HG02943 (cell line): Measurements from ENCODE around the gene SLC6A7.
"Not testable (repeated sequence)": the region's sequence is repeated elsewhere in the genome, so short reads cannot be mapped to it uniquely, and the experiment has no call there.

Source experiments
- ATAC-seq: cut with Tn5 transposase; IDR thresholded peaks from one replicate; pipeline ENCODE4 v1.9.1; 2021; ENCODE audit warnings: mild to moderate bottlenecking, low read depth, moderate library complexity; ENCODE audit not compliant: unreplicated experiment

The SLC6A7 gene

DNA sequence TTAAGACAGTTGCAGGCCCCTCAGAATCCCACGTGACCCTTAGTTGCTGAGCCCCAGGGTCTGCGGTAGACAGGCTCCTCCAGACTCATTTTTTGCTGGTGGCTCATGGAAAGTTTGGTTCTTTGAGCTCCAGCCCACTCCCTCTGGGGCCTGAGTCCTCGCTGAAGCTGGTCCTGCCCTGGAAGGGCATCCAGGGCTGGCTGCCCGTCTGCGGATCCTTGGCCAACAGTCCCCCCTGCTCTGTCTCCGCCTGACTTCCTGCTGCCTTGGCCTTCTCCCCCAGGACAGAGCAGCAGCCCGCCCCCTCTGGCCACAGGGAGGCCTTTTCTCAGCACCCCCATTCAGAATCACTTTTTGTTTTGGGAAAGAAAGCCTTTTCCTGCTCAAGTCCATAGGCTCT is 24.4 kb downstream of the SLC6A7 start:
- ATAC-seq, result no peak

DNA sequence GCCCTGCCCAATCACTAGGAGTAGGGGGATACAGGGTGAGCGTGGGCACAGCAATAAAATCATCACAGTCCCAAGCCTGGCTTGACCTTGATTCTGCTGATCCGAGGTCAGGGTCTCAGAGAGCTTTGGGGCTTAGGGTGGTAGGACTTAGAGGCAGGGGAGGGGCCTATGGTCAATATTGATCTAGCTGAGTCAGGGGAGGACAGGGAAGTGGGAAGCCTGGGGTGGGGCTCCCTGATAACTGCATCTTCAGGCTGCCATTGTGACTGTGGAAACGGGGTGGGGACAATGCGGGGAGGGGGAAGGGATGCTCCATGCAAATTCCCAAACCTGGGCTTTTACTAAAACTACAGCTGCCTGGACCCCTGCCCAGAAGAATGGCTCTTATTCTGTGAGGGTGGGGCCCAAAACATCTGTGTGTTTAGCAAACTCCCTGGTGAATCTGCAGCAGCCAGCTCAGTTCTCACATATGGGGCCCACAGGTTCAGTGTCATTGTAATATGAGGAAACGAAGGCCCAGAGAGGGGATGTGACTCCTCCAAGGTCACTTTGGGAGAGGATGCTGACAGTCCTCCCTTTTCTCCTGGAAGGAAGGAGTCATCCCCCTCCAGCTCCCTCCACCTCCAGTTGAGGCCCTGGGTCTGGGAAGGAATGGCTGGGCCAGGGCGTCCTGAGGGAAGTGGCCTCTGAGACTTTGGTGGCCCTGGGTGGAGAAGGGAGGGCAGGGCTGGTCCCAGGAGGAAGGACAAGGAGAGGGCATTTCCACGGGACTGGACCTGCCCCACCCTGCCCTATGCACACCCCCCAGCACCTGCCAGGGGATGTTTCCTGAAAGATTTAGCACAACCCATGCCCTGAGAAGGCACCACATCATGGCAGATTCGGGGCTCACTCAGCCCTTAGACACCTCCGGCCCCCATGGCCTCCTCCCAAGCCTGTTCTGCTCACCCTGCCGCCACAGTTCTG is 26.4 kb downstream of the SLC6A7 start:
- ATAC-seq, result no peak

DNA sequence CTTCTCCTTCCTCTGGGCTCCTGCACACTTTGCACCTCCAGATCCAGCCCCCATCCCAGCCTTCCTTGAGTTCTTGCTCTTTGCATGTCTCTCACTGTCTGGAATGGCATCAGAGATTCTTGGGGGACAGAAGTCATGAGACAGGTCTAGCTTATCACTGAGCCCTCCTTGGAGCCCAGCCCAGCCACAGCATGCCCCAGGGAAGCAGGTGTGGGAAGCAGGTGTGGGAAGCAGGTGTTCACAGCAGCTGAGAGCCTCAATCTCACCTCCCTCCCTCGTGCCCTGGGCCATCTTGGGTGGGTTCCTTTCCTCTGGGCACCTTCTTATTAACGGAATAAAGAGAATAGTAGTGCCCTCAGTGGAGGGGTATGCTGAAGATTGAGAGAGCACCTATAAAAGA is 27.2 kb downstream of the SLC6A7 start:
- no peak for ATAC-seq

DNA sequence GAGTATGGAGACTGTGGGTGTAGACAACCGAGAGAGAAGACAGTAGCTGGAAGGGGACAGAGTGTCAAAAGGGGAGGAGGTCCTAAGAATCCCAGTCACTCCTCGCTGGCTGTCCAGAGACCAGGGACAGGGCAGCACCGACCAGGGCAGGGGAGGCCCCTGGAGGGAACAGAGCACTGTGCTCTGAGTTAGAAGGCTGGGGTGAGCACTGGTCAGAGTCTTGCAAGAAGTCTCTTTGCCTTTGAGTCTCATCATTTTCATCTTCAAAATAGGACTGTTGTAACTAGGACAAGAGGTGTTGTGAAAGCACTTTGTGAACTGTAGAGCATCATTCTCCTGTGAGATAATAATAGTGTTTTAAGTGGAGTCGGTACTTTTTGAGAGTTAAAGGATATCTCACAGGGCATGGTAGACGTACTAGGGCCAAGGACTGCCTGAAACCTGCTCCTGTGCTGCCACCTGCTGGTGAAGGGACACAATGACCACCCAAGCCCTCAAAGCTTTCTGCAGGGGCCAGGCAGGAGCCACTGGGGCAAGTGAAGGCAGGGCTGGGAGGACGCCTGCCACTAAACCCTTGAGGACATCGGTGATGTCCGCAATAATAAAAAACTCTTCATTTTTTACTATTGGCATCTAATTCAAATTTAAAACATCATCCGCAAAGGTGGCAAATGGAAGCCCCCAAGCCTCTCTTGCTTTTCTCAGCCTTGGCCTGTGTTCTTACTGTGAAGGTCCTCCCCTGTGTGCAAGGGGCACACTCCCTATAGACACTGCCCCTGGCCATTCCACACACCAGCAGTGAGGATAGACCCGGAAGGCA is 28.2 kb downstream of the SLC6A7 start:
- peak; percentile 71 for ATAC-seq

DNA sequence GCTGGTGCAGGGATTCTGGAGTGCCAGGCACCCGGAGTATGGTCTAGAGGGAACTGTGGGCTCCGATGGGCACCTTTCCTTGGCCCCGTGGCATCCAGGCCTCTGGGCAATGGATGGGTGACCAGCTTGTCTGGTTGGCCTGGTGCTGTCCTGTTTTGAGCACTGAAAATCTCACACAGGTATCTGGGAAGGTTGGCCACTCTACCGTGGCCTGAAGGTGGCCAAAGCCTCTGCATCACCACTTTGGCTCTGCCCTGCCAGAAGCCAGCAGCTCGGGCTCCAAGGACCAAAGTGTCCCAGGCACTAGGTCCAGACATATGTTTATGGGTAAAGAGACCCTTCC is 28.8 kb downstream of the SLC6A7 start:
- ATAC-seq, result no peak

DNA sequence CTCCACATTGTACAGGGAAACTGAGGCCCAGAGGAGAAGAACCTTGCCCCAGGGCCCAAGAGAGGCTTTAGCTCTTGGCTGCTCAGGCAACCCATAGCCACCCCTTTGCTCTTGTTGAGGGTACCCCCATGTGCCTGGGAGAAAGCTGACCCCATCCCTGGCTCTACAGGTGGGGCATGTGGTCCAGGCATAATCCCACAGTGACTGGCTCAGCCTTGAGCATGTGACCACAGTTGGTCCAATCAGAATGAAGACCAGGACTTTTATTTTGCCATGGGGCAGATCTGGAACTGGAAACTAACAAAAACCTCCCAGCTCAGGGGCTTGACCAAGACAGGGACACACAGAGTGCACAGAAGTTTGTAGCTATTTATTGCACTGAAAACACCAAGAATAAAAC is 29.3 kb downstream of the SLC6A7 start:
- no peak for ATAC-seq

DNA sequence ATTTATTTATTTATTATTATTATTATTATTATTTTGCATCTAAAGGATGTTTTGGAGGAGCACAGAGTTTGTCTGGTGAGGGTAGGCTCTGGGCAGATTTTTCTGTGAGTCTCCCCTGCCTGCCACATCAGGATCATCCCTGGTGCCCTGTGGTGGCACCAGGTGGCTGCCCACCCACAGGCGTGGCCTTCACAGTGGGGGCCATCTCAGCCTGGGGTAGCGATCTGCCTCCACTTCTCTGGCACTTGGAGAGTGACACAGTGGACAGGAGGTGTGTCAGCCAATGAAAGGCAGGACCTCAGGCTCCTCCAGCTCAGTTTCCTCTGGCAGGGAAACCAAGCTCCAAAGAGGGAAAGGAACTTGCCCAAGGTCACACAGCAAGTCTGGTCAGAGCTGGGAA is 30.0 kb downstream of the SLC6A7 start:
- ATAC-seq, result no peak

DNA sequence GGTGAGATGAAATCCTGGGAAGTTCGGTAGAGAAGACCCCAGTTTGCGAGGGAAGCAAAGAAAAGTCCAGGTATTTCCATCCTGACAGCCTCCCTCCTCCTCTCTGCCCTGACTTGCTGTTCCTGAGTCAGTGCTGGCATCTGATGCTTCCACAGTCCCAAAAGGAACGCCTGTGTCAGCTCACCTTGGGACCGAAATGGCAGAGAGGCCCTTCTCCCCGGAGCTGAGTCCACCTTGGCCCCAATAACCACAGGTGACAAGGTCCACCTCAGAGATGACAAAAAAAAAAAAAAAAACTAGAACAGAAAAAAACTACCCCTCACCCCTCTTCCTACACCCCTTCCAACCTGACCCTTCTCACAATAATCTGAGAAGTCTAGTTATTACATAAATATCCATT is 31.6 kb downstream of the SLC6A7 start:
- no peak for ATAC-seq

DNA sequence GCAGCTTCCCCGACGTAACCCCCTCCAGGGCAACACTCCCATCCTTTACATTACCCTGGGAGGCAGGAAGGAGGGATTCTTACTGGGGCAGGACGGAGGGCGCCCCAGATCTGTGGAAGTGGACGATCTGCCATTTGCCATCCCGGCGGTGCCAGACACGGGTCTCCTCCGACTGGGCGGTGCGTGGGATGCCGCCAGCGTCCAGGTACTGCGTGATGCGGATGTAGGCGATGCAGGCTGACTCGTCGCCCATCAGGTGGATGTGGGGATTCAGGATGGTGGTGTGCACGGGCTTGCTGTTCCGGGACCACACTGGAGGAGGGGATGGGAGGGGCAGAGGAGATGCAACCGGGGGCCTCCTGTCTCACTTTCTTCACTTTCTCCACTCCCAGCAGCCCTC is 33.0 kb downstream of the SLC6A7 start:
- ATAC-seq, result no peak

DNA sequence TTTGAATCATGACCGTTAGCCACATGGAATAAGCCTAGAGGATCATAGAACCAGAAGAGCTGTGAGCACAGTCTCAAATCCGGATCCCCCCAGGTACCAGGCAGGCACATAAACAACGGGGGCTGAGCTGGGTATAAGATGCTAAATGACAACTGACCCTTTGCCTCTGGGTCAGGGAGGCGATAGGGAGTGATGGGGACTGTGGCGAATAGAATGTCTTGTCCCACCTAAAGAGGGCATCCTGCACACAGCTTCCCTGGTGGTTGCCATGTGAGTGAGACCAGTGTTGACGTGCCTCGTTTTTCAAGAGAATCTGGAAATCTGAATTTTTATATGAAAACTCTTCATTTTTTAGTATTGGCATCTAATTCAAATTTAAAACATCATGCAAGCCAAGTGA is 33.6 kb downstream of the SLC6A7 start:
- ATAC-seq, result no peak

DNA sequence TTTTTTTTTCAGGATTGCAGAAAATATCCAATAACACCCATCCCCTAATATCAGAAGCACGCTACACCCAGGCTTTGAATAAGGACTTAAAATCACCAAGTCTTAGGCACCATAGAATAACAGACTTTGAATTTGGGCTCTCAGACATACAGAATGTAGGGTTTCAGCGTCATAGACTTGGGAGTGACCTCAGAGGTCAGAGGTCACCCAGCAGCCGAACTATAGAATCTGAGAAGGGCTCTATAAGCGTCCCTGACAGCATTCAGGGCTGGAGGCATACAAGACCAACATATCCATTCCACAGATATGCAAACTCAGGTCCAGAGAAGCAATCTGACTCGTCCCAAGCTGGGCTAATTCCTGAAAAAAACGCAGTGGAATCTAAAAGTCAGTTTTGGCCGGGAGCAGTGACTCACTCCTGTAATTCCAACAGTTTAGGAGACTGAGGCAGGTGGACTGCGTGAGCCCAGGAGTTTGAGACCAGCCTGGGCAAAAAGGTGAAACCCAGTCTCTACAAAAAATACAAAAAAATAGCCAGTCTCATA is 34.7 kb downstream of the SLC6A7 start:
- ATAC-seq, result no peak

DNA sequence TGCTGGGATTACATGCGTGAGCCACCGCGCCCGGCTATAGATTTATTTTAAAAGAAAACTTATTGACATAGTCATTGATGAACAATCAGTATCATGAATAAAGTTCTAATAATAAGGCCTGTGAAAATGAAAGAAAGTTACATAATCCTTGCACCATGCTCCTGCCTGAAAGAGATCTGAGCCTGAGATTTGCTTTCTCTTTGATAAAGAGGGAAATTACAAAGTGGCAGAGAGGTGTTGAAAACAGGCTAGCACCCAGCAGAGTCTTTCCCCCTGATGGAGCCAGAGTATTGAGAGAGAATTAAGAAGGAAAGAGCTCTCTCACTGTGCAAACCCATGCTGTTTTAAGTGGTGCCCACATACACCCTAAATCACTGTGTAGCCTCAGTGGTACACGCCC is 37.2 kb downstream of the SLC6A7 start:
- ATAC-seq, result no peak

DNA sequence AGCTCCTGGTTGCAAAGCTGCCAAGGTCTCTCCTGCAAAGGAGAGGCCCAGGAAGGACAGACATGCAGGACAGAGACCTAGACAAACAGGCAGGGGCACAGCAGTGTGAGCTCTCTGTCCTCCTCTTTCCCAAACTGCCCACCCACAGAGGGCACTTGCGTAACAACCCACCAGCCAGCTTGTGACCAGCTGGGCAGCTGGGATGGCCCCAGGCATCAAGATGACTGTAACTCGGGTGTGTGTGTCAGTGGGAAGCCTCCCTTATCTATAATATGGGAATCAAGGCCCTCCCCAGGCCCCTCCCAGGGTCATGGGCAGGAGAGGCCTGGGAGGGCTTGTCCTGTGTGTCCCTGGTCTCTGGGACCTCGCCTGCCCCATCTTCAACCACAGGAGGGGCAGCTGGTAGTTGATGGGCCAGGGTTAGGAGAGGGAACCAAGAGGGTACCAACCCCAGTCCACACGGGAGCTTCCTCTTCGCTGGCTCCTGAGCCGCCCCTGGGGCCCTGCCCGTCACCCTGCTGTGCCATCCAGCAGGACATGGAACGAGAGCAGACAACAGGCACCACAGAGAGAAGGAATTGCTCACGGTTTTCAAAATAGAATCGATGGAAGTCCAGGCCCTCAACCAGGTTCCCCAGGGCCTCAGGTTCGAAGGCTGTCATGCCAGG is 37.9 kb downstream of the SLC6A7 start:
- ATAC-seq, result no peak

DNA sequence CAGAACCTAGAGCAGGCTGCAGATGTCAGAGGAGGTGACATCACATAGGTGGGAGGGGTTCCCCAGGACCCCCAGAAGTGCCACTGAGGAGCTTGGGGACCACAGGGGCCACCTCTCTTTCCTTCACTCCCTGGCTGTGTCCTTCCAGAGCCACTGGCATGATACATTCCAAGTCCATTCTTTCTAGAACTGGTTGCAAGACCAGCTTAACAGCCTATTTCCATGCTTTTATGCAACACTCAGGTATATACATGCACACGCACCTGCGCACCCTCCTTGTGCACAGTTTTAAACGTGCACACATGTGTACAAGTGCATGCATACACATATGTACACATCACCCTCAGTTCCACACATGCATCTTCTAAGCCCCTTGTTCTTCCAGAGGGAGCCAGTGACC is 39.7 kb downstream of the SLC6A7 start:
- no peak for ATAC-seq

DNA sequence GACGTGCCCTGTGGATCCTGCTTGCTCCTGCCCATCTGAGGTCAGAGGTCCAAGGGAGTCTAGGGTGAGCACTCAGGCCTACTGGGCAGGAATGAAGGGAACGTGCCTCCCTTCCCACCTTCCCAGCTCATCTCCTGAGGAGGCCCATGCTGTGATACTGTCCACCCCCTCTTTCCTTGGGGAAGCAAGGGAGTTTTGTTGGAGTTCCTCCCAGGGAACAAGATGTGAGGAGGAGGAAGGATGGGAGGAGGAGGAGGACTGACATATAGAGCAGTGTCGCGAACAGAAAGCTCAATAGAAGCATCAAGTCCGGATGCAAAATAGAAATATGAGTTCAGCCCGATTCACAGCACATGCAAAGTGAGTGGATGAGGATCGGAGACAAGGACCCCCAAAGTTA is 41.0 kb downstream of the SLC6A7 start:
- ATAC-seq, result no peak

DNA sequence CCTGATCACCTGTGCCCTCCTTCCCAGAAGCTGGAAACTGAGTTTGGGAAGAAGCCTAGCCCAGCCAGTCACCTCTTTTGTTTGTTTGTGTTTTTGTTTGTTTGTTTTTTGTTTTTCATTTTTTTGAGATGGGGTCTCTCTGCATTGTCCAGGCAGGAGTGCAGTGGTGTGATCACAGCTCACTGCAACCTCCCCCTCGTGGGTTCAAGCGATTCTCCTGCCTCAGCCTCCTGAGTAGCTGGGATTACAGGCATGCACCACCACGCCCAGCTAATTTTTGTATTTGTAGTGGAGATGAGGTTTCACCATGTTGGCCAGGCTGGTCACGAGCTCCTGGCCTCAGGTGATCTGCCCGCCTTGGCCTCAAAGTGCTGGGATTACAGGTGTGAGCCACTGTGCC is 43.8 kb downstream of the SLC6A7 start:
- ATAC-seq, result not testable (repeated sequence)

DNA sequence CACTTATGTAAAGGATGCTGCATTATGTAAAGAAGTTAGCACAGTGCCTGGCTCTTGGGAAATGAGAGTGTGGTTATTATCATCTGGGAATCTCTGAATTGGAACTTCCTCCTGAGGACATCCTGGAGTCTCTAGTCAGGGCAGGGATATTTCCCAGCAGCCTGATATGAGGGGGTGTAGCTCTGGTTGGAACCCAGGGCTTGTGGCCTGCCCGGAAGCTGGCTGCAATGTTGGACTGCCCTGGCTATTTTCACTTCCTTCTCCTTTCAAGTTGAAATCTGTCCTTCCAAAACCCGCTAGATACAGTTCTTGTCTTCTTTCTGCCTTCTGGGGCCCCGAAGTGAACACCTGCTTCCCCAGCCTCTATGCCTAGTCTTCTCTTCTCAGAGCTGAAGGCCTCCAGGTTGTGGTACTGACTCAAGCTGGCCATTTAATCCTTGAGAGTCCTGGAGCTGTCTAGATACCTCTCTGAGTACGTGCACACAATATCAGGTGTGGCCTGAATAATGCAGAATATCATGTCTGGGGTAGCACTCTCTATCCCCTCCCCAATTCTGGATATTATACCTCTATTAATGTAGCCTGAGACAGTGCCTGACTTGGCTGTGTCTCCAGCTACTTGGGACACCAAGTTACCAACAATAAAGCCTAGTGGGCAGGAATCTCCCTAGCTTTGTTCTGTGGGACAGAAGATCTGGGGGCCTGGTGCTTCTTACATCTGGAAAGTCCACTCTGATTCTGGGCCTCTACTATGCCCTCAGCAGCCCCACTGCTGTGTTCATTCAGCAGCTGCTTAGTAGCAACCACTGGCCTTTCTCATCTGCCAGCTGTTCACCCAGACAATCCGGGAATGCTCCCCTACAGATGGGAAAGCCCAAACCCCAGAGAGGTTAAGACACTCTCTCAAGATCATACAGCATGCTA is 45.0 kb downstream of the SLC6A7 start:
- no peak for ATAC-seq

DNA sequence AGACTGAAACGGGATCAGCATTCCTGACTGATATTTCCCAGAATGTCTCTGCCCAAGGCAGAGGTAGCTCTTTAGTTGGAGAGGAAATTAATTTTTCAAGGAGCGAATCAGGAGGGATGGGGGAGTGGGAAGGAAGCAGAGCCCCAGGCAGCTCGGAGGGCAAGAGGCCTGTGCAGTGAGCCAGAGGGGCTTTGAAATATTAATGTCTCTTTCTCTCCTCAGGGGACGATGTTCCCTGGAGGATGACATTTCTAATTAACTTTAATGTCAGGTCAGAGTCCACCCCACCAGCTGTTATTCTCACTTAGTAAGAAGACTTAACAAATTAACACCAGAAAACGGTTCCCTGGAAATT is 45.6 kb downstream of the SLC6A7 start:
- ATAC-seq, result no peak

DNA sequence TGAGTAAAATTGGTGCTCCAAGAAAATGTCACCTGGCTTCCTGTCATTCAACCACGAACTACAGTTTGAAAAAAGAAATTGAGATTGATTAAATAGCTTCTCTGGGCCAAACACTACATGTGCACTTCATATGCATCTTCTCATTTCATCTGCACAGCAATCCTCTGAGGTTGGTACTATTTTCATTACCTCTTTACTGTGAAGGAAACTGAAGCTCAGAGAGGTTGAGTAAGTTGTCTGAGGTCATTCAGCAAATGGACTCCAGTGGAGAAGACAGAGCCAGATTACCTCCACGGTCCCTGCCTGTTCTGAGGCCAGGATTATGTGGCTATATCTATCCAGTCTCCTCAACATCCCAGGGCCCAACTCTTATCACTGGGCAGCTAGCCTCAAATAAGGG is 46.5 kb downstream of the SLC6A7 start:
- ATAC-seq, result no peak
